GM10266 (cell line): ENCODE measurements around the gene CFHR5.
"Not testable (repeated sequence)": the region's sequence is repeated elsewhere in the genome, so short reads cannot be mapped to it uniquely, and the experiment has no call there.

Experiments
- DNase-seq: peaks from one replicate; pipeline ENCODE4 v3.0.0; 2012; ENCODE audit errors: extremely low spot score
- CTCF ChIP-seq: IDR thresholded peaks from 2 replicates; pipeline ENCODE4 v1.5.1; 2012; ENCODE audit warnings: mild to moderate bottlenecking, low read depth; ENCODE audit not compliant: control insufficient read depth, insufficient read depth; ENCODE audit errors: missing control alignments

Gene CFHR5

DNA sequence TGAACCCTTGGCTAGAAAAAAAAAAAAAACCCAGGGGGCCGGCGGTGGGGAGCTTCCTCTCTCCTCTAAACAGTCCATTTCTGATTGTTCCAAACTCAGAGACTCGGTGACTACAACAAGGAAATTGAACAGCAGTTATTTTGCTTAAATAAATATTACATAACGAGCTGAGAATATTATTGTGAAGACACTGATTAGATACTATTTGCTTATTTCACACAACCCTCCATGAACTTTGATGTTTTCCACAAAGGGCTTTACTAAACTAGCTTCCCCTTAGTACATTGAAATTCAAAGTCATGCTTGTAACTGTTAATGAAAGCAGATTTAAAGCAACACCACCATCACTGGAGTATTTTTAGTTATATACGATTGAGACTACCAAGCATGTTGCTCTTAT lies at the start of gene CFHR5:
CFHR5 (plus strand) TSS at position 279 of the 400 bp plus-strand sequence; CDS start at position 388, 109 bp downstream.
- TF ChIP-seq CTCF = no peak
- DNase-seq = no peak

GRCh38 chr1:196932853-196933252 lies 44.5 kb upstream of the CFHR5 start:
- DNase-seq = not testable (repeated sequence)

GRCh38 chr1:196933531-196934189 lies 43.7 kb upstream of the CFHR5 start:
- no peak for DNase-seq
- TF ChIP-seq CTCF = no peak

DNA sequence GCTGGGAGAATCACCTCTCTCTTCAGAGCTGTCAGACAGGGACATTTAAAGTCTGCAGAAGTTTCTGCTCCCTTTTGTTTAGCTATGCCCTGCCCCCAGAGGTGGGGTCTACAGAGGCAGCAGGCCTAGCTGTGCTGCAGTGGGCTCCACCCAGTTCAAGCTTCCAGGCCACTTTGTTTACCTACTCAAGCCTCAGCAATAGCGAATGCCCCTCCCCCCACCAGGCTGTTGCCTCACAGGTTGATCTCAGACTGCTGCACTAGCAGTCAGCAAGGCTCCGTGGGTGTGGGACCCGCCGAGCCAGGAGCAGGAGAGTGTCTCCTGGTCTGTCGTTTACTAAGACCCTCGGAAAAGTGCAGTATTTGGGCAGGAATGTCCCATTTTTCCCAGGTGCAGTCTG lies 35.9 kb upstream of the CFHR5 start:
- DNase-seq = not testable (repeated sequence)

GRCh38 chr1:196943568-196943967 lies 33.8 kb upstream of the CFHR5 start, which contains the start of gene CFHR2:
CFHR2 (plus strand) TSS chr1:196943738; CDS start chr1:196943881, 143 bp downstream.
- not testable (repeated sequence) for DNase-seq

GRCh38 chr1:196951711-196952394 lies 25.5 kb upstream of the CFHR5 start:
- no peak for TF ChIP-seq CTCF
- DNase-seq = peak; percentile 18

- no peak for DNase-seq
- TF ChIP-seq CTCF = no peak
Measured at GRCh38 chr1:196954778-196955177, 22.6 kb upstream of the CFHR5 start.

- TF ChIP-seq CTCF = no peak
- DNase-seq = no peak
Measured at GRCh38 chr1:196955926-196956325, 21.4 kb upstream of the CFHR5 start.

DNA sequence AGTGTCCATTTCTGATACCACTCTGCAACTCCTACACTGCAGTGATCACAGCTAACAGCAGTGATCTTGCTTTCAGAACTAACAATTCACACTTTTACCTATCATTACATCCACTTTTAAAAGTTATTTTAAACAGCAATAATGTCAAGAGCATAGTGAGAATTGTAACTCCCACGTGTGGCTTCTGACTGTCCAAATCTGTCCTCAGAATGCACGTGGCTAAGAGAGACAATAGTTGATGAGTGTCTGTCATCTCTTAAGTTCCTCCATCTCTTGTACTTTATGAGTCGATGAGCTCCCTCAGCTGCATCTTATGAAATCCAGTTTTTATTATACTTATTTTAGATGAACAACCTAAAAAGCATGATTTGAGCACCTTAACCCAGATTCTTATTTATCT lies 16.5 kb upstream of the CFHR5 start:
- TF ChIP-seq CTCF = no peak
- DNase-seq = no peak
